DMS153 treated with DMSO at 0.1 percent for 48 hours (cell line): Measurements from ENCODE around the gene DCAKD.
A peak's percentile ranks its signal among the peaks of the same experiment; 100 is the strongest.

Experiments
- DNase-seq: peaks from one replicate; lab custom pipeline; 2025; ENCODE audit not compliant: unreplicated experiment; lab: John Stamatoyannopoulos, UW

The DCAKD gene

GRCh38 chr17:45032174-45032541 is 19.3 kb downstream of the DCAKD start:
- no peak for DNase-seq

- no peak for DNase-seq
Observed at GRCh38 chr17:45031231-45032173, 19.9 kb downstream of the DCAKD start.

GRCh38 chr17:45030733-45031132 is 20.7 kb downstream of the DCAKD start:
- no peak for DNase-seq

GRCh38 chr17:45029758-45030423 is 21.5 kb downstream of the DCAKD start:
- no peak for DNase-seq

- no peak for DNase-seq
Observed at GRCh38 chr17:45029096-45029495, 22.3 kb downstream of the DCAKD start.

GRCh38 chr17:45022655-45023339 is 28.6 kb downstream of the DCAKD start:
- no peak for DNase-seq

- DNase-seq = no peak
Observed at GRCh38 chr17:45022288-45022648, 29.2 kb downstream of the DCAKD start.

GRCh38 chr17:45021607-45022287 is 29.7 kb downstream of the DCAKD start:
- peak; percentile 12 for DNase-seq

GRCh38 chr17:45020354-45021138 is 30.9 kb downstream of the DCAKD start:
- peak; percentile 17 for DNase-seq

GRCh38 chr17:45018848-45019711 is 32.4 kb downstream of the DCAKD start:
- peak; percentile 17 for DNase-seq

- no peak for DNase-seq
Observed at GRCh38 chr17:45018514-45018847, 33.0 kb downstream of the DCAKD start.

- DNase-seq = no peak
Observed at GRCh38 chr17:45016823-45017222, 34.6 kb downstream of the DCAKD start.

- no peak for DNase-seq
Observed at GRCh38 chr17:45016237-45016636, 35.2 kb downstream of the DCAKD start.

GRCh38 chr17:45013021-45013997 is 38.1 kb downstream of the DCAKD start:
- DNase-seq = no peak

GRCh38 chr17:45011767-45012166 is 39.7 kb downstream of the DCAKD start:
- DNase-seq = no peak

GRCh38 chr17:45009676-45010467 is 41.6 kb downstream of the DCAKD start:
- peak; percentile 12 for DNase-seq

- no peak for DNase-seq
Observed at GRCh38 chr17:45008216-45008615, 43.2 kb downstream of the DCAKD start.
